HFFc6 (cell line): ENCODE results near the gene MYO15B. TPM values are rescaled to one million over a fixed set of nuclear protein-coding genes. Genes with fewer than 3 reads are reported as not detected.

Source experiments
- DNase-seq: peaks from one replicate; pipeline ENCODE4 v3.0.0-alpha.2; 2018
- H3K27ac Mint-ChIP-seq: 2 replicates; pipeline ENCODE4 v1.8.0; 2020; ENCODE audit warnings: mild to moderate bottlenecking, mixed read lengths
- H3K27me3 Mint-ChIP-seq: 2 replicates; pipeline ENCODE4 v1.8.0; 2021; ENCODE audit warnings: mild to moderate bottlenecking, moderate library complexity, mixed read lengths; ENCODE audit not compliant: insufficient read depth
- H3K36me3 Mint-ChIP-seq: 2 replicates; pipeline ENCODE4 v1.8.0; 2021; ENCODE audit warnings: low read depth, mixed read lengths
- H3K4me1 Mint-ChIP-seq: 2 replicates; pipeline ENCODE4 v1.8.0; 2020; ENCODE audit warnings: low read depth, mixed read lengths
- H3K4me3 Mint-ChIP-seq: 2 replicates; pipeline ENCODE4 v1.8.0; 2020; ENCODE audit warnings: mild to moderate bottlenecking, moderate library complexity, mixed read lengths
- H3K9me3 Mint-ChIP-seq: 2 replicates; pipeline ENCODE4 v1.8.0; 2020; ENCODE audit warnings: mild to moderate bottlenecking, mixed read lengths
- total RNA-seq, 6 experiments: library from RNA; stranded (reverse); fragmentation: NEBNext Ultra II Directional; extraction: Animal tissue kit (Norgen Biotek cat#: 25700); gene quantifications; 2 replicates in 1 of 6; 3 replicates in 5 of 6; pipeline ENCODE4 v1.2.3, GENCODE V29; 2021
- TF ChIP-seq, protein P1 (sequence below): fragments of 200-600 bp; sonication (generic); IDR thresholded peaks from 2 replicates; pipeline ENCODE4 v1.5.0; 2021; ENCODE audit warnings: antibody characterized with exemption, mild to moderate bottlenecking

The MYO15B gene
- total RNA-seq, 6 experiments from 2014 or later: 0.25 to 0.74 (median 0.41) TPM; not detected in 2

DNA sequence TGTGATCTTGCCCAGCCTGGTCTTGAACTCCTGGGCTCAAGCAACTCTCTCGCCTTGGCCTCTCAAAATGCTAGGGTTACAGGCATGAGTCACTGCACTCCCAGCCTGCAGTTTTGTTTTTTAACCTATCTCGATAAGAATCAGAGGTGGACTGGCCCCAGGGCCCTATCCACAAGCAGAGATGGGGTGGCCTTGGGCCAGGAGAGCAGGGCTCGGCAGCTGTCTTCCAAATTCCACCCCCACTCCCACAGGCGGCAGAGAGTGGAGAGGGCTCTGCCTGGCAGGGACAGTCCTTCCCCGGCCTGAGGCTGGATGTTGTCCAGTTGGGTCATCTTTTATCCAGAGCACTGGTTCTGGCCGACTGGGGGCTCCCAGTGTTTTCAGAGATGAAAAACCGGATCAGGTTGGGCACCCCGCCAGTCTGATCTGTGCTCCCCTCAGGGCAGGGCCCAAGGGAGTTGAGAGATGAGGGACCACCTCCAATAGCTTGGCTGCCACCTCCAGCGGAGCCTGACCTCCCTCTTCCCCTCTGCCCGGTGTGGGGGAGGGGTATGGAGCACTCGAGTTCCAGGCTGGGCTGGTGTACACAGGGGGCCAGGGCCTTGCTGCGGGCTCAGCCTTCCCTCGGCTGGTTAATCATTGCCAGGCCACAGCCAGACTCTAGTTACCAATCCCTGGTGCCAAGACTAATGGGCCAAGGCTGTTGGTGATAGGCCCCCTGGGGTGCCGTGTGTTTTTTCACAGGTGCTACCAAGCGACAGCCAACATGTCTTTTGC lies 30.3 kb upstream of the MYO15B start:
- H3K4me3 Mint-ChIP-seq: no peak overlapping the region

DNA sequence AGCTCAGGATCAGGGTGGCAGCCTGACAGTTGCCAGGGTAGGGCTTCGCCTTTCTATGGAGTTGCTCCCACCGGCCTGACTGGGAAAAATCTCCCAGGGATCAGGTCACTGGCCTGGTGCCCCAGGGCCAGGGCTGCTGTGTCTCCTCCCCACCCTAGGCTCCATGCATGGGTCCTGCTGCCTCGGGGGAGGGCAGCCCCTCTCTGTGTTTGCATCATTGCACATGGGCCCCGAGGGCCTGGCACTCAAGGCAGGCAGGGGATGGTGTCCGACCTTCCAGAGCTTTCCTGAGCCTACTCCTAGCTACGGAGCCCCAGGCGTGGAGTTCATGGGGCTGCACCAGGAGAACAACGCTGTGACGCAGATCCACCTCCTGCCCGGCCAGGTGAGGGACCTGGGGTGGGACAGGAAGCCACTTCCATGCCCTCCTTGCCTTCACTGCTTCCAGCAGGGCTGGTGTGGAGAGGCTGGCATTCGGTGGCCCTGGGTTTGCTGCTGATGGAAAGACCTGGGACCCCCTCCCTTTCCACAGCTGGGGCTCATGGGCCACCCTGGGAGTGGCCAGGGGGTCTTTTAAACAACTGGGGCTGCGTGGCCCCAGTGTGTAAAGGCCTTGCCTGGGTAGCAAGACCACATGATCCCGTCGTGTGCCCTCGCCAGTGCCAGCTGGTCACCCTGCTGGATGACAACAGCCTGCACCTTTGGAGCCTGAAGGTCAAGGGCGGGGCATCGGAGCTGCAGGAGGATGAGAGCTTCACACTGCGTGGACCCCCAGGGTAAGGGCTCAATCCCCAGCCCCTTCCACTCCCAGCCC lies 29.5 kb upstream of the MYO15B start:
- Mint-ChIP-seq H3K4me3 (no peak overlapping the region), H3K9me3 (no peaks in the 10 kb centered on the region), H3K27me3 (0 out of 2 replicates have a peak, but pooled peaks cover under 1% of the 10 kb centered on the region), H3K27ac (no peak overlapping the region), H3K4me1 (peaks cover 21% of the 10 kb centered on the region), H3K36me3 (no peaks in the 10 kb centered on the region)
- no peak for DNase-seq
- TF ChIP-seq, protein P1, sequence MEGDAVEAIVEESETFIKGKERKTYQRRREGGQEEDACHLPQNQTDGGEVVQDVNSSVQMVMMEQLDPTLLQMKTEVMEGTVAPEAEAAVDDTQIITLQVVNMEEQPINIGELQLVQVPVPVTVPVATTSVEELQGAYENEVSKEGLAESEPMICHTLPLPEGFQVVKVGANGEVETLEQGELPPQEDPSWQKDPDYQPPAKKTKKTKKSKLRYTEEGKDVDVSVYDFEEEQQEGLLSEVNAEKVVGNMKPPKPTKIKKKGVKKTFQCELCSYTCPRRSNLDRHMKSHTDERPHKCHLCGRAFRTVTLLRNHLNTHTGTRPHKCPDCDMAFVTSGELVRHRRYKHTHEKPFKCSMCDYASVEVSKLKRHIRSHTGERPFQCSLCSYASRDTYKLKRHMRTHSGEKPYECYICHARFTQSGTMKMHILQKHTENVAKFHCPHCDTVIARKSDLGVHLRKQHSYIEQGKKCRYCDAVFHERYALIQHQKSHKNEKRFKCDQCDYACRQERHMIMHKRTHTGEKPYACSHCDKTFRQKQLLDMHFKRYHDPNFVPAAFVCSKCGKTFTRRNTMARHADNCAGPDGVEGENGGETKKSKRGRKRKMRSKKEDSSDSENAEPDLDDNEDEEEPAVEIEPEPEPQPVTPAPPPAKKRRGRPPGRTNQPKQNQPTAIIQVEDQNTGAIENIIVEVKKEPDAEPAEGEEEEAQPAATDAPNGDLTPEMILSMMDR: no peak

More for the DNA sequence above, 30.3 kb upstream of the MYO15B start:
- H3K36me3 Mint-ChIP-seq: no peaks in the 10 kb centered on the region
- peaks cover 25% of the 10 kb centered on the region for H3K4me1 Mint-ChIP-seq
- peak; percentile 77 for DNase-seq
- no peaks in the 10 kb centered on the region for H3K9me3 Mint-ChIP-seq
- H3K27ac Mint-ChIP-seq: no peak overlapping the region
- no peaks in the 10 kb centered on the region for H3K27me3 Mint-ChIP-seq
- TF ChIP-seq, protein P1: no peak

DNA sequence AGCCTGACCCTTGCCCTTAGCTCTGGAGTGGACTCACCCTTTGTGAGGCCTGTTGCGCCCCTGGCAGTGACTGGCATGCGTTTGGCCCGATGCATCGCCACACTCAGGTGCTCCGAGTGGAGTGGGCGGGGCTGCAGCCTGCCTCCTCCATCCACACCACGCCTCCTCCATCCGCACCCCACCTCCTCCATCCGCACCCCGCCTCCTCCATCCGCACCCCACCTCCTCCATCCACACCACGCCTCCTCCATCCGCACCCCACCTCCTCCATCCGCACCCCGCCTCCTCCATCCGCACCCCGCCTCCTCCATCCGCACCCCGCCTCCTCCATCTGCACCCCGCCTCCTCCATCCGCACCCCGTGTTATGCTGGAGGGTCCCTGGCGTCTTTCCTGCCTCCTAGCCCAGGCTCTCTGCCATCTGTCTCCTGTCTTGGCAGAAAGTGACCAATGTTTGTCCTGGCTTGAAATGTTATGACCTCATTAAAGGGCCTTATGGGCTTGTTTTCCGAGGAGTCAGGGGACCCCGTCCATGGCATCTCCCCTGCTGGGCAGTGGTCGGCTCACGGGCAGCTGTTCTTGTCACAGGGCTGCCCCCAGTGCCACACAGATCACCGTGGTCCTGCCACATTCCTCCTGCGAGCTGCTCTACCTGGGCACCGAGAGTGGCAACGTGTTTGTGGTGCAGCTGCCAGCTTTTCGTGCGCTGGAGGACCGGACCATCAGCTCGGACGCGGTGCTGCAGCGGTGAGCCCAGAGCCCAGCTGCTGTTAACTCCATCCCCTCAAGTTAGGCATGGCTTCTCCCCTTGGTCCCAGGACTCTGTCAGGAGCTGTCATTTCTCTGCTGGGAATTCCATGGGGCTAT lies 28.7 kb upstream of the MYO15B start:
- no peak for DNase-seq
- no peak overlapping the region for H3K27ac Mint-ChIP-seq
- peaks cover 15% of the 10 kb centered on the region for H3K4me1 Mint-ChIP-seq
- no peaks in the 10 kb centered on the region for H3K36me3 Mint-ChIP-seq
- H3K27me3 Mint-ChIP-seq: peaks cover 4% of the 10 kb centered on the region; the same call in 1 of the 2 replicates
- TF ChIP-seq, protein P1: no peak
- no peak overlapping the region for H3K4me3 Mint-ChIP-seq
- no peaks in the 10 kb centered on the region for H3K9me3 Mint-ChIP-seq

DNA sequence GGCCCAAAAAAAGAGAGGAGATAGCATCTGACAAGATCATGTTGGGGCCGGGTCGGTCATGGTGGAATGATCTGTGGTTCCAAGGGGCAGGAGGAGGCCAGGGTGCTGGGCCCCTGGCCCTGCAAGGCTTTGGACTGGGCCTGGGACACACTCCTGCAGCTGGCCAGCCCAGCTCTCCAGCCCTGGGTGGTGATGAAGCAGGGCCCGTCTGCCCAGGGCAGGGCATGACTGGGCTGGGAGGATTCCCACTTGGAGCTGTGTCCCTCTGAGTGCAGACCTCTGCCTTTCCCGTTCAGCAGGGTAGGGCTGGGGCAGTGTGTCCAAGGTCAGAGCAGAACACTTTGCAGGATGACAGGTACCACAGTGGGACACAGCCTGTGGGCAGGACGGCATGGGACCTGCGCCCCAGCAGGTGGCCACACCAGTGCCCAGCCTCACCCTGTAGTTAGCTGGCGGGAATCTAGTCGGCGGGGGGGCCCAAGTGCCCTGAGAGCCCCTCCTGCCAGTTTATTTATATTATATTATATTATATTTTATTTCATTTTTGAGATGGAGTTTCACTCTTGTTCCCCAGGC lies 27.6 kb upstream of the MYO15B start:
- H3K27me3 Mint-ChIP-seq: peaks cover 4% of the 10 kb centered on the region; the same call in 1 of the 2 replicates
- TF ChIP-seq, protein P1: no peak
- no peaks in the 10 kb centered on the region for H3K9me3 Mint-ChIP-seq
- H3K36me3 Mint-ChIP-seq: no peaks in the 10 kb centered on the region
- no peak overlapping the region for H3K4me3 Mint-ChIP-seq
- H3K27ac Mint-ChIP-seq: no peak overlapping the region
- no peak for DNase-seq
- H3K4me1 Mint-ChIP-seq: peaks cover 15% of the 10 kb centered on the region
